ENCODE results near the gene IKZF5. TPM values are rescaled to one million over a fixed set of nuclear protein-coding genes. Genes with fewer than 3 reads are reported as not detected.

The IKZF5 gene
- total RNA-seq, 1 experiment from 2014 or later: 7.9 TPM

- TF ChIP-seq CTCF (IDR thresholded peaks at IDR 0.05): no peak
- TF ChIP-seq, protein P1, sequence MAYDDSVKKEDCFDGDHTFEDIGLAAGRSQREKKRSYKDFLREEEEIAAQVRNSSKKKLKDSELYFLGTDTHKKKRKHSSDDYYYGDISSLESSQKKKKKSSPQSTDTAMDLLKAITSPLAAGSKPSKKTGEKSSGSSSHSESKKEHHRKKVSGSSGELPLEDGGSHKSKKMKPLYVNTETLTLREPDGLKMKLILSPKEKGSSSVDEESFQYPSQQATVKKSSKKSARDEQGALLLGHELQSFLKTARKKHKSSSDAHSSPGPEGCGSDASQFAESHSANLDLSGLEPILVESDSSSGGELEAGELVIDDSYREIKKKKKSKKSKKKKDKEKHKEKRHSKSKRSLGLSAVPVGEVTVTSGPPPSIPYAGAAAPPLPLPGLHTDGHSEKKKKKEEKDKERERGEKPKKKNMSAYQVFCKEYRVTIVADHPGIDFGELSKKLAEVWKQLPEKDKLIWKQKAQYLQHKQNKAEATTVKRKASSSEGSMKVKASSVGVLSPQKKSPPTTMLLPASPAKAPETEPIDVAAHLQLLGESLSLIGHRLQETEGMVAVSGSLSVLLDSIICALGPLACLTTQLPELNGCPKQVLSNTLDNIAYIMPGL (CRISPR knock-in tag; IDR thresholded peaks at IDR 0.05): no peak
Observed at GRCh38 chr10:123038782-123039631, 30.4 kb upstream of the IKZF5 start (continued).

- DNase-seq (ENCODE audit: low spot score) (no peak), ATAC-seq (no peak)
- Mint-ChIP-seq H3K4me3 (no peak overlapping the region), H3K27me3 (ENCODE audit: low read depth) (no peaks in the 10 kb centered on the region), H3K36me3 (peaks cover 5% of the 10 kb centered on the region; the same call in 1 of the 2 replicates), H3K9me3 (no peaks in the 10 kb centered on the region), H3K4me1 (peaks cover 10% of the 10 kb centered on the region), H3K27ac (no peak overlapping the region)
- 0 out of 2 replicates have a peak, but pooled peaks have one; percentile 22 for TF ChIP-seq GABPB1 (CRISPR knock-in tag; IDR thresholded peaks at IDR 0.05)
- no peak for TF ChIP-seq ETV6 (CRISPR knock-in tag; IDR thresholded peaks at IDR 0.05)
- ChIA-PET POLR2A (no interaction called here), CTCF (interaction anchor here (0.6 kb wide), 1 partner anchor 523 kb away, joined by 3 read pairs; no protein-coding TSS in a partner anchor)
Observed at GRCh38 chr10:123035467-123036086, 27.0 kb upstream of the IKZF5 start.

GRCh38 chr10:123034332-123034731, 25.7 kb upstream of the IKZF5 start:
- TF ChIP-seq ZNF416 (CRISPR knock-in tag; IDR thresholded peaks at IDR 0.05) (no peak), IRF2 (CRISPR knock-in tag; IDR thresholded peaks at IDR 0.05; ENCODE audit: borderline replicate concordance, low read depth) (no peak), PRRX2 (CRISPR knock-in tag; IDR thresholded peaks at IDR 0.05) (no peak)
- H3K4me3 Mint-ChIP-seq: no peak overlapping the region
- DNase-seq (ENCODE audit: low spot score) (no peak), ATAC-seq (no peak)
- no peak overlapping the region for H3K27ac Mint-ChIP-seq
- no peaks in the 10 kb centered on the region for H3K27me3 Mint-ChIP-seq (ENCODE audit: low read depth)
- ChIA-PET POLR2A (no interaction called here), CTCF (interaction anchor here (1.3 to 1.4 kb wide), 3 partner anchors 9 to 53 kb away, joined by 4 to 8 read pairs (median 4); no protein-coding TSS in a partner anchor)
- H3K9me3 Mint-ChIP-seq: no peaks in the 10 kb centered on the region
- H3K36me3 Mint-ChIP-seq: peaks cover 5% of the 10 kb centered on the region; the same call in 1 of the 2 replicates
- H3K4me1 Mint-ChIP-seq: peaks cover 8% of the 10 kb centered on the region

DNA sequence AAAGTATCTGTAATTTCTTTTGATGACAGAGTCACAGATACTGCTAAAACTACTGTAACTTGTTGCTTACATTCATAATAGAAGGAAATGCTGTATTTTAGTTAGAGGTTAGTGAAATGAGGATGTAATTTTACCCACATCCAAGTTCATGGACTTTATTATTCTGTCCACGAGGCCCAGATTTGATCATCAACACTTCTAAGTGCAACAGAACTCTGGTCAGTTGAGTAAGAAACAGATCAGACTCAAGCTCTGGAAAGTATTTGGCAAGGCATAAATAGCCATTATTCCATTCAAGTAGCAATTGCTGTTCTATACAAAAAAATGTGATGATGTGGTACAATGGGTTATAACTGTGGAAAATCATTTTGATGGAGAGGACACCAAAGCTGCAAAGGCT, 22.5 kb upstream of the IKZF5 start:
- CTCF ChIA-PET: interaction anchor here (1.9 kb wide), 1 partner anchor 12 kb away, joined by 7 read pairs; no protein-coding TSS in a partner anchor
- H3K27ac Mint-ChIP-seq: no peak overlapping the region
- POLR2A ChIA-PET: no interaction called here
- DNase-seq (ENCODE audit: low spot score): no peak
- no peak for ATAC-seq
- no peaks in the 10 kb centered on the region for H3K27me3 Mint-ChIP-seq (ENCODE audit: low read depth)
- peaks cover 5% of the 10 kb centered on the region; the same call in 1 of the 2 replicates for H3K36me3 Mint-ChIP-seq
- peaks cover 18% of the 10 kb centered on the region for H3K4me1 Mint-ChIP-seq
- TF ChIP-seq ZNF121 (CRISPR knock-in tag; IDR thresholded peaks at IDR 0.05) (no peak), CTCF (IDR thresholded peaks at IDR 0.05) (no peak), ESRRA (CRISPR knock-in tag; IDR thresholded peaks at IDR 0.05; ENCODE audit: borderline replicate concordance) (no peak), NFE2L1 (CRISPR knock-in tag; IDR thresholded peaks at IDR 0.05) (no peak), PRDM15 (CRISPR knock-in tag; IDR thresholded peaks at IDR 0.05) (no peak), JUN (CRISPR knock-in tag; IDR thresholded peaks at IDR 0.05) (no peak)
- TF ChIP-seq, protein P2, sequence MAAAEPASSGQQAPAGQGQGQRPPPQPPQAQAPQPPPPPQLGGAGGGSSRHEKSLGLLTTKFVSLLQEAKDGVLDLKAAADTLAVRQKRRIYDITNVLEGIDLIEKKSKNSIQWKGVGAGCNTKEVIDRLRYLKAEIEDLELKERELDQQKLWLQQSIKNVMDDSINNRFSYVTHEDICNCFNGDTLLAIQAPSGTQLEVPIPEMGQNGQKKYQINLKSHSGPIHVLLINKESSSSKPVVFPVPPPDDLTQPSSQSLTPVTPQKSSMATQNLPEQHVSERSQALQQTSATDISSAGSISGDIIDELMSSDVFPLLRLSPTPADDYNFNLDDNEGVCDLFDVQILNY (CRISPR knock-in tag; IDR thresholded peaks at IDR 0.05): no peak
- no peak overlapping the region for H3K4me3 Mint-ChIP-seq
- no peaks in the 10 kb centered on the region for H3K9me3 Mint-ChIP-seq
